Naive thymus-derived CD4-positive, alpha-beta T cell (primary cell): ENCODE results near the gene SEC14L2. TPM values are rescaled to one million over a fixed set of nuclear protein-coding genes. Genes with fewer than 3 reads are reported as not detected.
A peak's percentile ranks its signal among the peaks of the same experiment; 100 is the strongest.

Source experiments
- ATAC-seq: fragments of 150-1000 bp; cut with Tn5 transposase; 2 replicates; pipeline ENCODE4 v1.10.0; 2021; ENCODE audit warnings: mild to moderate bottlenecking, moderate library complexity
- CTCF ChIA-PET: fragments of 350-600 bp; sonication (Branson Sonifier 250); formaldehyde crosslinking; loops from one replicate; lab custom pipeline; 2021; ENCODE audit warnings: antibody characterized with exemption; lab: Charles Lee
- POLR2A ChIA-PET: fragments of 350-600 bp; sonication (Branson Sonifier 250); formaldehyde crosslinking; loops from one replicate; lab custom pipeline; 2021; ENCODE audit warnings: antibody characterized with exemption, inconsistent platforms; lab: Charles Lee
- DNase-seq, 9 donors: peaks; one replicate each; pipeline versions ENCODE4 v3.0.0 to v3.0.0-alpha.2; 2020 to 2022; ENCODE audit warnings: mixed read lengths in 1 of 9
- H3K27ac ChIP-seq: one replicate; pipeline ENCODE4 v1.7.0; 2013; ENCODE audit warnings: mild to moderate bottlenecking, low read depth, low read length, moderate library complexity
- H3K27me3 ChIP-seq, 2 donors: one replicate each; pipeline ENCODE4 v1.7.0; 2013; ENCODE audit warnings: low read length in 2 of 2, mild to moderate bottlenecking in 2 of 2, moderate library complexity in 2 of 2; ENCODE audit not compliant: control insufficient read depth in 2 of 2, insufficient read depth in 2 of 2
- H3K36me3 ChIP-seq, 3 experiments: 1 replicate in 2 of 3; 2 replicates in 1 of 3; pipeline ENCODE4 v1.7.0; 2013; ENCODE audit warnings: low read length in 3 of 3, mild to moderate bottlenecking in 3 of 3, moderate library complexity in 1 of 3; ENCODE audit not compliant: insufficient read depth in 3 of 3, control insufficient read depth in 2 of 3
- H3K4me1 ChIP-seq, 2 donors: one replicate each; pipeline ENCODE4 v1.7.0; 2013; ENCODE audit warnings: low read length in 2 of 2, mild to moderate bottlenecking in 2 of 2, moderate library complexity in 1 of 2; ENCODE audit not compliant: control insufficient read depth in 2 of 2, insufficient read depth in 2 of 2
- H3K4me3 ChIP-seq: 2 replicates; pipeline ENCODE4 v1.7.0; 2013; ENCODE audit warnings: mild to moderate bottlenecking, low read length
- H3K9me3 ChIP-seq, 3 experiments: 1 replicate in 2 of 3; 2 replicates in 1 of 3; pipeline ENCODE4 v1.7.0; 2013; ENCODE audit warnings: low read length in 3 of 3; ENCODE audit not compliant: control insufficient read depth in 2 of 3
- H3K27ac Mint-ChIP-seq, 9 donors: one replicate each; pipeline ENCODE4 v1.8.0; 2020 to 2022; ENCODE audit warnings: mixed read lengths in 9 of 9, mild to moderate bottlenecking in 8 of 9, moderate library complexity in 5 of 9, inconsistent platforms in 2 of 9
- H3K27me3 Mint-ChIP-seq, 5 donors: one replicate each; pipeline ENCODE4 v1.8.0; 2021 to 2022; ENCODE audit warnings: mixed read lengths in 5 of 5, mild to moderate bottlenecking in 1 of 5
- H3K36me3 Mint-ChIP-seq, 5 donors: one replicate each; pipeline ENCODE4 v1.8.0; 2020 to 2022; ENCODE audit warnings: mixed read lengths in 5 of 5, mild to moderate bottlenecking in 3 of 5, inconsistent platforms in 1 of 5
- H3K4me1 Mint-ChIP-seq, 7 donors: one replicate each; pipeline ENCODE4 v1.8.0; 2020 to 2022; ENCODE audit warnings: mixed read lengths in 7 of 7, mild to moderate bottlenecking in 3 of 7, inconsistent platforms in 1 of 7
- H3K4me3 Mint-ChIP-seq, 10 donors: one replicate each; pipeline ENCODE4 v1.8.0; 2020 to 2022; ENCODE audit warnings: mild to moderate bottlenecking in 10 of 10, mixed read lengths in 10 of 10, moderate library complexity in 6 of 10, inconsistent platforms in 2 of 10
- H3K9me3 Mint-ChIP-seq, 11 donors: one replicate each; pipeline ENCODE4 v1.8.0; 2020 to 2022; ENCODE audit warnings: mixed read lengths in 11 of 11, mild to moderate bottlenecking in 4 of 11, inconsistent platforms in 1 of 11, moderate library complexity in 1 of 11
- intact Hi-C, 2 donors: fragments of 100-400 bp; cut with micrococcal nuclease; formaldehyde crosslinking; loops; one replicate each; pipeline ENCODE4 v1.15.1; 2023
- polyA plus RNA-seq, 2 donors: library from polyadenylated mRNA; unstranded; fragments of 300-500 nt; fragmentation: Illumina TruSeq; gene quantifications; one replicate each; pipeline ENCODE4 v1.2.3, GENCODE V29; 2021
- total RNA-seq, 6 experiments: library from RNA in 5 of 6; stranded (reverse) in 5 of 6; gene quantifications; 1 replicate in 5 of 6; 2 replicates in 1 of 6; pipeline ENCODE4 v1.2.3 and lab custom pipeline; 2021 to 2026

Gene SEC14L2
- total and polyA plus RNA-seq, 7 experiments from 2014 or later, result 10.7 to 147 (median 16.5) TPM

DNA sequence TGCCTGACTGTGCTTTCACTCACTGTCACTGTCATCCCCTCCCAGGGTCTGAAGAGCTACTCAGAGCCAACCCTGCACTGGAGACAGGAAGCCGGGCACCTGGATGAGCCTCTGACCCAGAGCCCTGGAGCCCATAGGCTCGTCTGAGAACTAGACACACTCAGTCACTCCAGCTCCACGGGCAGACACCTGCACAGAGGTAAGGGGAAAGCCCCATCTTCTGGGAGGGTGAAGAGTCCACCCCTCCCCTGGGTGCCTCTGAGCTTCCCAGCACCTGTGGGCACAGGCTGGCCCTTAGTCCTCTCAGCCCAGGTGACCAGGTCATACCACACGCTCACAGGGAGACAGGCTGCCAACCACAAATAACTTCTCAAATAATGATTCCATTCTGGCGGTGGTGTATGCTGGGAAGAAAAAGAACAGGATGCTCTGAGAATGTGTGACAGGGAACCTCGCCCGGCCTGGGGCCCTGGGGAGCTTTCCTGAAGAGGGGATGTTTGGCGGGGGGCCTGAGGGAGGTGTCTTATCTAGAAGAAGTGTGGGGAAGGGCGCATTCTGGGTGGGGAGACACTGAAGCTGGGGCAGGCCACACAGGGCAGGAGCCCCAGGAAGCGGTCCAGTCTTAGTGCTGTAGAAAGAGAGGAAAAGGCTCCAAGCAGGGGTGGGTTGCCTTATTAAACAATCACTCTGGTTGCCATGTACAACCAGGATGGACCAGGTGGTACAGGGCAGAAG is 34.7 kb upstream of the SEC14L2 start:
- H3K9me3 ChIP-seq, result no peaks in the 10 kb centered on the region
- Mint-ChIP-seq H3K9me3 (peaks cover 0 to 2% (median 0%) of the 10 kb centered on the region in 11 donors), H3K27ac (peak overlapping the region in 2 of 9 donors; percentile 13 to 54), H3K4me3 (no peak overlapping the region), H3K27me3 (peaks cover 0 to 6% (median 0%) of the 10 kb centered on the region in 5 donors), H3K36me3 (no peaks in the 10 kb centered on the region), H3K4me1 (peaks cover 7 to 16% (median 10%) of the 10 kb centered on the region in 7 donors)
- H3K27me3 ChIP-seq, result no peaks in the 10 kb centered on the region
- ChIA-PET CTCF (interaction anchor here (0.8 kb wide), 1 partner anchor 74 kb away, joined by 3 read pairs; no protein-coding TSS in a partner anchor), POLR2A (no interaction called here)
- H3K4me3 ChIP-seq, result no peak overlapping the region
- H3K27ac ChIP-seq, result no peak overlapping the region
- intact Hi-C loops, result no loop called here
- no peak for DNase-seq
- no peaks in the 10 kb centered on the region for H3K4me1 ChIP-seq
- ATAC-seq, result no peak
- no peaks in the 10 kb centered on the region for H3K36me3 ChIP-seq

DNA sequence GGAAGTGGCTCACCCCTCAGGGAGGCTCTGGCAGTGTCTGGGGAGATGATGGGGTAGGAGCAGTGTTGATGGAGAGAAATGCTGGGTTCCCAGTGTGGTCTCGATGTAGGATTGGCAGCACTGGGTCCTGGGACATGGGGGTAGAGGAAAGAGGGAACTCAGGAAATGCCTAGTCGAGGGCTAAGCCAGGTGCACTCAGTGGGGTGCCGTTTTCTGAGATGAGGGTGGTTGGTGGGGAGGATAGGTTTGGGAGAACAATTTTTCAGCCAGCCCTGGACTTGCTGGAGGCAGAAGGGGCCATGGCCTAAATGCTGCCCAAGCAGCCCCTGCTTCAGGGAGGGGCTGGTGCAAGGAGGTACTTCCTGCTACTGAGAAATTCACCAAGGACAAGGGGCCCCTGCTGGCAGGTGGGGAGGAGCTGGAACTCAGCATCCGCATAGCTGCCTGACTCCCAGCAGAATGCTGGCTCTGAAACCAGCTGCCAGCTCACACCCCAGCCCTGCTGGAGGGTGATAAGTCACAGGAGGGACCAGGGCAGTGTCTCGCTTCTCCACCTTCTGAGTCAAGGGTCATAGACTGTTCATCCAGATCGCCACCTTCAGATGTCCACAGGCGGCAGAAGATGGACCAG is 34.1 kb upstream of the SEC14L2 start:
- Mint-ChIP-seq H3K4me1 (peaks cover 3 to 15% (median 6%) of the 10 kb centered on the region in 7 donors), H3K27me3 (peaks cover 0 to 3% (median 0%) of the 10 kb centered on the region in 5 donors), H3K36me3 (no peaks in the 10 kb centered on the region), H3K4me3 (no peak overlapping the region), H3K9me3 (peaks cover 0 to 2% (median 0%) of the 10 kb centered on the region in 11 donors), H3K27ac (peak overlapping the region in 1 of 9 donors; percentile 54)
- Histone ChIP-seq H3K27me3 (no peaks in the 10 kb centered on the region), H3K4me1 (no peaks in the 10 kb centered on the region), H3K27ac (no peak overlapping the region), H3K4me3 (no peak overlapping the region), H3K9me3 (no peaks in the 10 kb centered on the region), H3K36me3 (no peaks in the 10 kb centered on the region)
- ChIA-PET CTCF (interaction anchor here (0.7 kb wide), 1 partner anchor 360 kb away, joined by 3 read pairs; no protein-coding TSS in a partner anchor), POLR2A (no interaction called here)
- DNase-seq (no peak), ATAC-seq (no peak)
- intact Hi-C loops, result no loop called here

DNA sequence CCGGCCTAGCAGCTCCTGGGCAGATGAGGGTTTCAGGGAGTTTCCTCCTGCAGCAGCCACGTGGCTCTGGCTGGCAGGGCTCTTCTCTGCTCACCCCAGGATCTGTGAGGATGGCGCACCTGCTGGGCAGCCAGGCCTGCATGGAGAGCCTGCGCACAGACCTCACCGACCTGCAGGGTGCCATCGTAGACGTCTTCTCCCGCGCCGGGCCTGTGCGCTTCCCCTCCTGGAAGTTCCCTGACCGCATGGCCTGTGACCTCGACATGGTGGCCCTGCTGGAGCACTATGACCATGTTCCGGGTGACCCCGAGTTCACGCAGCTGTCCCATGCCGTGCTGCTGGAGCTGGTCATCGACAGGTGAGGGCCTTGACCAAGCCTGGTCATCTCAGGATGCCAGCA is 30.9 kb upstream of the SEC14L2 start:
- H3K27me3 Mint-ChIP-seq, result no peaks in the 10 kb centered on the region
- CTCF ChIA-PET, result interaction anchor here (2.3 kb wide), 1 partner anchor 78 kb away, joined by 9 read pairs; no protein-coding TSS in a partner anchor
- POLR2A ChIA-PET, result no interaction called here
- H3K36me3 Mint-ChIP-seq, result no peaks in the 10 kb centered on the region
- H3K9me3 Mint-ChIP-seq, result peaks cover 0 to 2% (median 0%) of the 10 kb centered on the region in 11 donors
- H3K27ac ChIP-seq, result no peak overlapping the region
- H3K4me1 Mint-ChIP-seq, result peaks cover 0 to 10% (median 0%) of the 10 kb centered on the region in 7 donors
- no peak for DNase-seq
- intact Hi-C loops, result no loop called here
- H3K4me3 ChIP-seq, result no peak overlapping the region
- no peak overlapping the region for H3K4me3 Mint-ChIP-seq
- no peak overlapping the region for H3K27ac Mint-ChIP-seq
- no peaks in the 10 kb centered on the region for H3K36me3 ChIP-seq
- no peak for ATAC-seq
- H3K27me3 ChIP-seq, result no peaks in the 10 kb centered on the region
- H3K9me3 ChIP-seq, result no peaks in the 10 kb centered on the region
- no peaks in the 10 kb centered on the region for H3K4me1 ChIP-seq

DNA sequence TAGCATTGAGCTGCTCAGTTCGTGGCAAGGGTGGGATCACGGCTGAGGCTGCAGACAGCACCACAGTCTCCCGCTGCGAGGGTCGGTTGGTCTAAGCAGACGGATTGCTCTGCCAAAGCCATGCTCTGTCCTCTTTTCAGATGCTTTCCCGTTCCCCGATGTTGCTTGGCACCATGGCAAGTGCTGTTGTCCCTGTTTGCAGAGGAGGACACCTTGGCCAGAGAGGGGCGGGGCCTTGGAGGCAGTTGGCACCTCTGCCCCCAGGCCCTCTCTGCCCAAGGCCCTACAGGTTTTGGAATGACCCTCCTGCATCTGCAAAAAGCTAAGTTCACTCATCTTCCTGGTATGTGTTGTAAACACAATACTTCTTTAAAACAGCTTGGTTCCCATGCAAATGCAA is 28.4 kb upstream of the SEC14L2 start:
- POLR2A ChIA-PET, result interaction anchor here (1.0 kb wide), 1 partner anchor 79 kb away, joined by 3 read pairs; the partner anchor contains the start of gene CASTOR1
- CTCF ChIA-PET, result interaction anchor here (0.6 to 1.5 kb wide), 3 partner anchors 20 to 484 kb away, joined by 3 to 10 read pairs (median 3); no protein-coding TSS in a partner anchor
- DNase-seq (no peak), ATAC-seq (no peak)
- Histone ChIP-seq H3K27ac (no peak overlapping the region), H3K36me3 (no peaks in the 10 kb centered on the region), H3K4me3 (no peak overlapping the region), H3K4me1 (no peaks in the 10 kb centered on the region), H3K27me3 (no peaks in the 10 kb centered on the region), H3K9me3 (no peaks in the 10 kb centered on the region)
- Mint-ChIP-seq H3K4me3 (no peak overlapping the region), H3K27ac (peak overlapping the region in 1 of 9 donors; percentile 21), H3K4me1 (no peaks in the 10 kb centered on the region), H3K9me3 (peaks cover 0 to 2% (median 0%) of the 10 kb centered on the region in 11 donors), H3K36me3 (no peaks in the 10 kb centered on the region), H3K27me3 (no peaks in the 10 kb centered on the region)
- intact Hi-C loops, result no loop called here

DNA sequence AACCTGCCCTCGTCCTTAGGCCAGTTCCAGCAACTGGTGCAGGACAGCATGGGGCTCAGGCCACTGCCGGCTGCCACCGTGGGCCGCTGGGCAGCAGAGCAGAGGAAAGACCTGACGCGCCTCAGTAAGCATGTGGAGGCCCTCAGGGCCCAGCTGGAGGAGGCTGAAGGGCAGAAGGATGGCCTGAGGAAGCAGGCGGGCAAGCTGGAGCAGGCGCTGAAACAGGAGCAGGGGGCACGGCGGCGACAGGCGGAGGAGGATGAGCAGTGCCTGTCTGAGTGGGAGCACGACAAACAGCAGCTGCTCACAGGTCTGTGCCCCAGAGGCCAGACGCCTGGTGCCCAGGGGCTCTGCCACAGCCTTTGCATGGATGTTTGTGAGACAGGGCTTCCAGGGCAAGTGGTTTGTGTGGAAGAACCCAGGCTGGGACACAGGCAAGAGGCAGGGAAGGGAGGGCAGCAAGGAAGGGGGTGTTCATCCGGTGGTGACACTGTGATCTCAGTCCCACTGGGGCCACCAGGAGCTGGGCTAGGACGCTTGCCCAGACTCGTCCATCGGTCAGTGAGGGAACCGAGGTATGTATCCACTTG is 26.1 kb upstream of the SEC14L2 start:
- H3K4me3 Mint-ChIP-seq, result no peak overlapping the region
- no peaks in the 10 kb centered on the region for H3K9me3 Mint-ChIP-seq
- intact Hi-C loops, result no loop called here
- Histone ChIP-seq H3K36me3 (no peaks in the 10 kb centered on the region), H3K27me3 (no peaks in the 10 kb centered on the region), H3K27ac (no peak overlapping the region), H3K4me3 (no peak overlapping the region), H3K4me1 (no peaks in the 10 kb centered on the region), H3K9me3 (no peaks in the 10 kb centered on the region)
- H3K36me3 Mint-ChIP-seq, result peaks cover 0 to 2% (median 0%) of the 10 kb centered on the region in 5 donors
- H3K27ac Mint-ChIP-seq, result no peak overlapping the region
- POLR2A ChIA-PET, result no interaction called here
- ATAC-seq, result no peak
- H3K4me1 Mint-ChIP-seq, result no peaks in the 10 kb centered on the region
- CTCF ChIA-PET, result no interaction called here
- DNase-seq, result no peak
- no peaks in the 10 kb centered on the region for H3K27me3 Mint-ChIP-seq

- Mint-ChIP-seq H3K9me3 (no peaks in the 10 kb centered on the region), H3K4me1 (no peaks in the 10 kb centered on the region), H3K27me3 (no peaks in the 10 kb centered on the region), H3K36me3 (peaks cover 0 to 2% (median 0%) of the 10 kb centered on the region in 5 donors), H3K4me3 (no peak overlapping the region), H3K27ac (no peak overlapping the region)
- Histone ChIP-seq H3K4me3 (no peak overlapping the region), H3K9me3 (no peaks in the 10 kb centered on the region), H3K36me3 (no peaks in the 10 kb centered on the region), H3K27ac (no peak overlapping the region), H3K27me3 (no peaks in the 10 kb centered on the region), H3K4me1 (no peaks in the 10 kb centered on the region)
- ChIA-PET CTCF (interaction anchor here (0.6 kb wide), 1 partner anchor 114 kb away, joined by 3 read pairs; no protein-coding TSS in a partner anchor), POLR2A (no interaction called here)
- intact Hi-C loops, result no loop called here
- no peak for DNase-seq
- ATAC-seq, result no peak
Measured at GRCh38 chr22:30371321-30371720, 25.5 kb upstream of the SEC14L2 start.
